Ovary (tissue), 1 donor: ENCODE measurements around the gene POC1B.

Source experiments
- EP300 ChIP-seq: sonication (generic); formaldehyde crosslinking; IDR thresholded peaks from one replicate; pipeline ENCODE4 v1.6.1; 2017; ENCODE audit warnings: antibody characterized with exemption
- POLR2A ChIP-seq: fragments of 450-650 bp; IDR thresholded peaks from one replicate; pipeline ENCODE4 v1.6.1; 2017; ENCODE audit warnings: antibody characterized with exemption, mild to moderate bottlenecking, moderate library complexity

DNA sequence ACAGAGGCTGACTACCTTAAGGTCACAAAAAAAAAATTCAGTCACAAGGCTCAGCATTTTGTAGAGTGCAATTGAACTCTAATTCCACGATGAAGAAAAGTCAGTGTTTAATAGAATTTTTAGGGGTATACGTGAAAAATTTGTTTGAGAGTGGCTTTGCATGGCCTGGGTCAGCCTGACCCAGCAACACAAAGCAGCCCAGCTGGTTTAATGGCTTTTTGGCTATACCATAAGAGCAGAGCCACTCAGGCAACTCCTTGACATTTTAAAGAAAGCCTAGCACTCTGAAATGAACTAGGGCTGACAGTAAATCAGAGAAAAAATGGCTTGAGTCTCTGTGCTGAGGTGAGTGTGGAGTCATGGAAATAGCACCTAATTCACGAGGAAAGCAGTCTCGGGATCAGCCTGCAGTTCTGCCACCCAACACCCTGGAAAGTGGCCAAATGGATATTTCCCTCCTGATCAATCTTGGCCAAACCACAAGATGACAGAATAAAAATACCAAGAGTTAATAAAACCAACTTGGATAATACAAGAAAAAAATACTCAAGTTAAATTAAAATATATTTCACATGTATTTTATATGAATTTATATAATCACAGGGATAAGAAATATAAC, 60.8 kb downstream of the POC1B start:
- TF ChIP-seq EP300 (no peak), POLR2A (no peak)
